Neural cell (in vitro differentiated cells): ENCODE results near the gene CFL2. TPM values are rescaled to one million over a fixed set of nuclear protein-coding genes. Genes with fewer than 3 reads are reported as not detected.

ENCODE experiments used
- H2AFZ ChIP-seq: fragments of 200-600, 300-800 bp; sonication (generic), shearing (Covaris generic); 2 replicates; pipeline ENCODE4 v1.6.0; 2014; ENCODE audit warnings: low read depth, mild to moderate bottlenecking, antibody characterized with exemption, low read length, moderate library complexity
- H3F3A ChIP-seq: fragments of 200-600 bp; shearing (Covaris generic); 2 replicates; pipeline ENCODE4 v1.6.1; 2016; ENCODE audit warnings: mild to moderate bottlenecking, moderate library complexity, mixed read lengths, antibody characterized with exemption, low read length; ENCODE audit not compliant: insufficient read depth, poor library complexity, severe bottlenecking
- H3K27ac ChIP-seq: fragments of 200-600, 300-800 bp; sonication (generic), shearing (Covaris generic); 2 replicates; pipeline ENCODE4 v1.5.1; 2014; ENCODE audit warnings: mild to moderate bottlenecking, low read length, moderate library complexity
- H3K27me3 ChIP-seq: fragments of 300-800, 200-600 bp; sonication (generic), shearing (Covaris generic); 2 replicates; pipeline ENCODE4 v1.6.0; 2014; ENCODE audit warnings: mild to moderate bottlenecking, low read depth, low read length, moderate library complexity; ENCODE audit not compliant: insufficient read depth
- H3K36me3 ChIP-seq: fragments of 300-800, 200-600 bp; sonication (generic), shearing (Covaris generic); 2 replicates; pipeline ENCODE4 v1.5.1; 2014; ENCODE audit warnings: mild to moderate bottlenecking, antibody characterized with exemption, low read length, moderate library complexity; ENCODE audit not compliant: insufficient read depth
- H3K4me2 ChIP-seq: fragments of 300-800, 200-600 bp; sonication (generic), shearing (Covaris generic); 2 replicates; pipeline ENCODE4 v1.6.0; 2014; ENCODE audit warnings: mild to moderate bottlenecking, low read length
- H3K4me3 ChIP-seq: fragments of 300-800, 200-600 bp; sonication (generic), shearing (Covaris generic); 2 replicates; pipeline ENCODE4 v1.5.1; 2014; ENCODE audit warnings: mild to moderate bottlenecking, low read length, moderate library complexity
- H3K79me2 ChIP-seq: fragments of 200-600 bp; shearing (Covaris generic); replicated peaks from 2 replicates; pipeline ENCODE4 v1.6.0; 2014; ENCODE audit warnings: mild to moderate bottlenecking, low read length, moderate library complexity; ENCODE audit not compliant: insufficient read depth
- H3K9ac ChIP-seq: fragments of 300-800, 200-600 bp; sonication (generic), shearing (Covaris generic); 2 replicates; pipeline ENCODE4 v1.6.1; 2016; ENCODE audit warnings: mild to moderate bottlenecking, low read length, mixed read lengths
- H3K9me2 ChIP-seq: fragments of 200-600 bp; shearing (Covaris generic); 2 replicates; pipeline ENCODE4 v1.6.1; 2016; ENCODE audit warnings: mild to moderate bottlenecking, low read length, mixed read lengths; ENCODE audit not compliant: insufficient read depth
- H3K9me3 ChIP-seq: fragments of 200-600, 300-800 bp; sonication (generic), shearing (Covaris generic); 2 replicates; pipeline ENCODE4 v1.6.1; 2016; ENCODE audit warnings: mild to moderate bottlenecking, mixed run types, low read length, moderate library complexity, mixed read lengths
- H4K20me1 ChIP-seq: fragments of 200-600 bp; shearing (Covaris generic); 2 replicates; pipeline ENCODE4 v1.6.1; 2016; ENCODE audit warnings: mild to moderate bottlenecking, mixed run types; ENCODE audit not compliant: insufficient read depth
- EP300 ChIP-seq: fragments of 450-650 bp; conservative IDR thresholded peaks from 2 replicates; pipeline ENCODE4 v1.6.1; 2014; ENCODE audit warnings: antibody characterized with exemption, mild to moderate bottlenecking, moderate library complexity; ENCODE audit not compliant: poor library complexity, severe bottlenecking
- EZH2 ChIP-seq: fragments of 200-600, 300-800 bp; shearing (Covaris generic), sonication (generic); IDR thresholded peaks from 2 replicates; pipeline ENCODE4 v1.6.1; 2014; ENCODE audit warnings: antibody characterized with exemption, low read length, borderline replicate concordance, mild to moderate bottlenecking; ENCODE audit not compliant: insufficient read depth, poor library complexity, severe bottlenecking
- MXI1 ChIP-seq: fragments of 450-650 bp; conservative IDR thresholded peaks from 2 replicates; pipeline ENCODE4 v1.6.1; 2014; ENCODE audit warnings: antibody characterized with exemption, mild to moderate bottlenecking; ENCODE audit not compliant: poor library complexity, severe bottlenecking
- POLR2AphosphoS5 ChIP-seq: IDR thresholded peaks from 2 replicates; pipeline ENCODE4 v1.6.1; 2012
- RAD21 ChIP-seq: fragments of 450-650 bp; conservative IDR thresholded peaks from 2 replicates; pipeline ENCODE4 v1.6.1; 2014; ENCODE audit warnings: antibody characterized with exemption, mild to moderate bottlenecking, moderate library complexity
- REST ChIP-seq: IDR thresholded peaks from 2 replicates; pipeline ENCODE4 v1.6.1; 2012; ENCODE audit warnings: borderline replicate concordance
- SMC3 ChIP-seq: fragments of 450-650 bp; conservative IDR thresholded peaks from 2 replicates; pipeline ENCODE4 v1.6.1; 2014; ENCODE audit warnings: antibody characterized with exemption, mild to moderate bottlenecking, moderate library complexity; ENCODE audit not compliant: poor library complexity
- TAF1 ChIP-seq: IDR thresholded peaks from 2 replicates; pipeline ENCODE4 v1.6.1; 2012; ENCODE audit warnings: low read depth
- polyA plus RNA-seq: library from polyadenylated mRNA; depleted of rRNA; stranded (reverse); fragments of >200 nt; gene quantifications from 2 replicates; pipeline ENCODE4 v1.2.3, GENCODE V29; 2014
- TF ChIP-seq, protein P1 (sequence below): fragments of 450-650 bp; IDR thresholded peaks from 2 replicates; pipeline ENCODE4 v1.5.1; 2014; ENCODE audit warnings: antibody characterized with exemption, mild to moderate bottlenecking, moderate library complexity; ENCODE audit not compliant: poor library complexity, severe bottlenecking

The CFL2 gene
- polyA plus RNA-seq, 1 donor from 2014 or later: 37.8 TPM

DNA sequence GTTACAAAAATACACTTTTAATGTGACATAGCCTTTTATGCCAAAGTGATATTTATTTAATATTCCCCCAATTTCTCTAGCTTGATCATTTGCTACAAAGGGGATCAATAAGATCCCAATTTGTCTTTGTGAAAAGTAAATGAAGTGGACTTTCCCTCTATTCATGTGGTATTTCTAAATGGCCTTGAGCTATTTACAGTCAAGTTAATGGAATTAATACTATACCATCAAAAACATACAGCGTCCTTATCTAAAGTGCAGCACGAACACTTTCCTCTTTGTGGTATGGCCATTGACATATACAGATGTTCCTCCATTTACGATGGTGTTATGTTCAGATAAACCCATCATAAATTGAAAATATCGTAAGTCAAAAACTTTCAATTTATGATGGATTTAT, 23.2 kb downstream of the CFL2 start:
- Histone ChIP-seq H3K36me3 (no peaks in the 10 kb centered on the region), H3F3A (no peaks in the 10 kb centered on the region), H3K27me3 (no peaks in the 10 kb centered on the region), H3K27ac (no peak overlapping the region), H3K79me2 (no peaks in the 10 kb centered on the region), H3K4me2 (no peak overlapping the region), H2AFZ (no peak overlapping the region), H3K4me3 (no peak overlapping the region), H3K9me2 (no peaks in the 10 kb centered on the region), H4K20me1 (no peaks in the 10 kb centered on the region), H3K9me3 (no peaks in the 10 kb centered on the region), H3K9ac (no peak overlapping the region)
- no peak for TF ChIP-seq MXI1
- no peak for TF ChIP-seq SMC3
- TF ChIP-seq POLR2AphosphoS5: no peak
- TF ChIP-seq REST: no peak
- no peak for TF ChIP-seq EP300
- no peak for TF ChIP-seq EZH2
- TF ChIP-seq TAF1: no peak
- no peak for TF ChIP-seq RAD21
- TF ChIP-seq, protein P1, sequence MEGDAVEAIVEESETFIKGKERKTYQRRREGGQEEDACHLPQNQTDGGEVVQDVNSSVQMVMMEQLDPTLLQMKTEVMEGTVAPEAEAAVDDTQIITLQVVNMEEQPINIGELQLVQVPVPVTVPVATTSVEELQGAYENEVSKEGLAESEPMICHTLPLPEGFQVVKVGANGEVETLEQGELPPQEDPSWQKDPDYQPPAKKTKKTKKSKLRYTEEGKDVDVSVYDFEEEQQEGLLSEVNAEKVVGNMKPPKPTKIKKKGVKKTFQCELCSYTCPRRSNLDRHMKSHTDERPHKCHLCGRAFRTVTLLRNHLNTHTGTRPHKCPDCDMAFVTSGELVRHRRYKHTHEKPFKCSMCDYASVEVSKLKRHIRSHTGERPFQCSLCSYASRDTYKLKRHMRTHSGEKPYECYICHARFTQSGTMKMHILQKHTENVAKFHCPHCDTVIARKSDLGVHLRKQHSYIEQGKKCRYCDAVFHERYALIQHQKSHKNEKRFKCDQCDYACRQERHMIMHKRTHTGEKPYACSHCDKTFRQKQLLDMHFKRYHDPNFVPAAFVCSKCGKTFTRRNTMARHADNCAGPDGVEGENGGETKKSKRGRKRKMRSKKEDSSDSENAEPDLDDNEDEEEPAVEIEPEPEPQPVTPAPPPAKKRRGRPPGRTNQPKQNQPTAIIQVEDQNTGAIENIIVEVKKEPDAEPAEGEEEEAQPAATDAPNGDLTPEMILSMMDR: no peak

DNA sequence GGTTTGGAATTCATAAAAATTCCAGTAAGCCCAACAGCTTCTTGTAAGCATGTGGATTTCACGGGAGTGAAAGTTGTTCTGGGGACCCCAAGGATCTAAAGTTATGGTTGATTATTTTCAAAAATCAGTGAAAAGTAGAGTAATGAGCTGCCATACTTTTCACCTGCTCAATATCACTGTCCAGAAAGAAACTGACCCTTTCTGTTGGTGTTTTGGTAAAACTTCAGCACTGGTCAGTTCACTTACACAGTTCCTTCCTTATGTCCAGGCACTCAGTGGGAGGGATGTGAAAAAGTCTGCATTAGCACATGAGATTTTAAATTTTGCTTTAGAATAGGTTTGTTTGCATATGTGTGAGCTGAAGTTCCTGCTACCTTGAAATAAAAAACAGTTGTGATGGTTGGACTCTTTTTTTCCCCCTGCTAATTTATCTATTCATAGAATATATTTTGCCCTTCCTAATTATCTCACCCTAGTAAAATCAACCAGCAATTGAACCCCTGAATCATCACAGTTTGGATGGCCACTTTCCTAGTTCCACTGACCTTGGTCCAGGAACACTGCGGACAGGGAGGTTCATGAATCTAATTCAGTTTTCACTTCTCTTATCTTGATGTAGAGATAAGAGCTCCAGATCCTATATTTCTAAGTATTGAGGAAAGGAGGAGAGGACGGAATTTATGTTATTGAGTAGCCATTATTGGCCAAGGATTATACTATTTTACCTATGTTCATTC, 25.8 kb downstream of the CFL2 start:
- Histone ChIP-seq H3K27ac (no peak overlapping the region), H3K4me3 (no peak overlapping the region)

More for the DNA sequence above, 25.8 kb downstream of the CFL2 start:
- no peaks in the 10 kb centered on the region for H3K27me3 ChIP-seq
- no peak overlapping the region for H3K9ac ChIP-seq
- no peaks in the 10 kb centered on the region for H3K79me2 ChIP-seq
- no peak for TF ChIP-seq RAD21
- TF ChIP-seq EZH2: no peak
- H2AFZ ChIP-seq: no peak overlapping the region
- no peaks in the 10 kb centered on the region for H4K20me1 ChIP-seq
- no peaks in the 10 kb centered on the region for H3F3A ChIP-seq
- H3K9me2 ChIP-seq: no peaks in the 10 kb centered on the region
- H3K4me2 ChIP-seq: no peak overlapping the region
- no peaks in the 10 kb centered on the region for H3K9me3 ChIP-seq
- no peaks in the 10 kb centered on the region for H3K36me3 ChIP-seq
